Activated CD8-positive, alpha-beta memory T cell treated with anti-CD3 and anti-CD28 coated beads for 1 hour (primary cell): ENCODE measurements around the gene SHISAL2A.
"Not testable (repeated sequence)": the region's sequence is repeated elsewhere in the genome, so short reads cannot be mapped to it uniquely, and the experiment has no call there.

Experiments
- DNase-seq, 2 donors: peaks; one replicate each; pipeline ENCODE4 v3.0.0-alpha.2; 2020; ENCODE audit warnings: low read depth in 1 of 2; ENCODE audit errors: extremely low read depth in 1 of 2

Gene SHISAL2A

GRCh38 chr1:52680353-52680752, 47.4 kb downstream of the SHISAL2A start:
- no peak for DNase-seq

- no peak for DNase-seq
These were observed 48.2 kb downstream of the SHISAL2A start for GRCh38 chr1:52681136-52681535.

- no peak for DNase-seq
These were observed 50.5 kb downstream of the SHISAL2A start for GRCh38 chr1:52683367-52683940.

DNA sequence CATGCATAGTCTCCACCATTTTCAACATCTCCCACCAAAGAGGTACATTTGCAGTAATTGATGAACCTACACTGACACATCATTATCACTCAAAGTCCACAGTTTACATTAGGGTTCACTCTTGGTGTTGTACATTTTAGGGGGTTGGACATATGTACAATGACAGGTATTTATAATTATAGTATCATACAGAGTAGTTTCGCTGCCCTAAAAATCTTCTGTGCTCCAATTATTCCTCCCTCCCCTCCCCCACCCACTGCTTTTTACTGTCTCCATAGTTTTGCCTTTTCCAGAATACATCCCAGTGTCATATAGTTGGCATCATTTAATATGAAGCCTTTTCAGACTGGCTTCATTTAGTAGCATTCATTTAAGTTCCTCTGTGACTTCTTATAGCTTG, 51.6 kb downstream of the SHISAL2A start:
- no peak for DNase-seq

GRCh38 chr1:52686261-52686751, 53.3 kb downstream of the SHISAL2A start:
- DNase-seq = peak; percentile 52 to 63

DNA sequence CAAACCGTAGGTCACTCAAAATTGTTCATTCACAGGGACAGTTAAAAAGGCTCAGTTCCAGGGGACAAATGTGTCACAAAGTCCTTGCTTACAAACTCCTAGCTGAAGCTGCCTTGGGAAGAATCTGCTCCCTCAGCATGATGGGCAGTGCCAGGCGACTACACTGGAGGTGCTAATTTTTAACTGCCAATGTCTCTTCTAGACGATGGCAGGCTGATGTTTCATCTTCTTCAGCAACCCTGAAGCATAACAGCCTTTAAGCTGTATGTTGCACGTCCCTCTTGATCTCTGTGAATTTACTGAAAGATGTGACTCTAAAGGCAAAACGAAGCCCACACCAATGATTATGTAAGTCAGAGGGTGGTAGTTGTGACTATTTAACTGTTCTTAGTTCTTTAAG, 53.9 kb downstream of the SHISAL2A start:
- no peak for DNase-seq

DNA sequence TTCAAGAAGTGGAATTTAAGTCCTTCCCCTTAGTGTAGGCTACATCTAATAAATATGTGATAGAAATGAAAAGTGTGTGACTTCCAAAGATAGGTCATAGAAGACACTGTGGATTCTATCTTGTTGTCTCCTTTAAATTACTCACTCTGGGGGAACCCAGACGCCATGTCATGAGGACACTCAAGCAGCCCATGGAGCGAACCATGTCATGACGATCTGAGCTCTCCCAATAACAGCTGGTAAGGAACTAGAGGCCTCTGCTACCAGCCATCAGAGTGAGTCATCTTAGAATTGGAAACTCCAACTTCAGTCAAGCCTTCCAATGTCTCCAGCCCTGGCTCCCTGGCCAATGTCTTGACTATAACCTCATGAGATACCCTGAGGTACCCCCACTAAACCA, 58.9 kb downstream of the SHISAL2A start:
- DNase-seq = no peak

GRCh38 chr1:52692697-52693096, 59.7 kb downstream of the SHISAL2A start:
- DNase-seq = no peak

- DNase-seq = not testable (repeated sequence)
These were observed 60.4 kb downstream of the SHISAL2A start for GRCh38 chr1:52693351-52693750.

DNA sequence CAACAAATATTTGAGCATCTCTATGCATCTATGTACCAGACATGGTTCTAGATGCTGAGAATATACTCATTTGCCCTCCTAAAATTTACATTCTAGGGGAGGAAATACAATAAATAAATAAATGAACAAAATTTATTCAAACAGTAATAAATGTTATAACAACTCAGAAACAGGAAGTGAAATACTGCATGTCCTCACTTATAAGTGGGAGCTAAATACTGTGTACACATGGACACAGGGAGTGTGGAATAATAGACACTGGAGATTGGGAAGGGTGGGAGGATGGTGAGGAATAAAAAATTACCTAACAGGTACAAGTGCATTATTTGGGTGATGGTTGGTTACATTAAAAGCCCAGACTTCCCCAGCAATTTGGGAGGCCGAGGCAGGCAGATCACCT, 60.9 kb downstream of the SHISAL2A start:
- DNase-seq = no peak

GRCh38 chr1:52695627-52696026, 62.7 kb downstream of the SHISAL2A start:
- no peak for DNase-seq

GRCh38 chr1:52697795-52698674, 65.1 kb downstream of the SHISAL2A start, which contains the start of gene COA7:
Gene COA7 (minus strand): TSS chr1:52698347. CDS start chr1:52698326, 21 bp downstream.
- peak in 1 of 2 donors; percentile 38 for DNase-seq

DNA sequence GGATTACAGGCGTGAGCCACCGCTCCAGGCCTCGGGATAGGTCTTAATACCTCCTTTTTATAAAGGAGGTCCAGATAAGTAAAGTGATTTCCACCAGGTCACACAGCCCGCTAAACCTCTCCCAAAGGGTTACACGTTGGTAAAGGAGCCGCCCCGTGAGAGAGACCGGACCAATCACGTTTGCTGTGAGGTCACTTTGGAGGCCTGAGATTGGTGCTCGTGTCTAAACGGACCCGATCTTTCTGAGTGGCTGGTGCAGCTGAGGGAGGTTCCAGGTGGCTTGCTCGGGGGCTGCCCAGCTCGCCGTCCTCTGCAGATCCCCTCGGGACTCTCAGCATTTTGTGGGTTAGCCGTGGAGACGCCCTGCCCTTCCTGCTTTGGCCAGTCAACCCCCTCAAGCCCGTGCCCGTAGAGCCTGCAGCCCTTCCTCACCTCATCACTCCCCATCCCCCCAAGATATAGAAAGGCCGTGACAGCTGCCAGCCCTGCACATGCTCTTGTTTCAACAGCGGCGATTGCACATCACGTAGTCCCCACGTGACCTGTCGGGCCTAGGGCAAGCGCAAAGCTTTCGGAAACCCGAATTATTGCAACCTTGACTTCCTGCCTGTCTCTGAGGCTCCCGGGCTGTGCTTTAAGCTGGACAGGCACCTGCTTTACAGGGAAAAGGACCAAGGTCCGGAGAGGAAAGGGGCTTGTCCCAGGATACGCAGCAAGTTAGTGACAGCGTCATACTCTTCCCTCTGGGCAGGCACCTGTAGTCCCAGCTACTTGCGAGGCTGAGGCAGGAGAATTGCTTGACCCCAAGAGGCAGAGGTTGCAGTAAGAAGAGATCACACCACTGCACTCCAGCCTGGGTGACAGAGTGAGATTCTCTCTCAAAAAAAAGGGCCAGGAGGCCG, 70.2 kb downstream of the SHISAL2A start:
- peak; percentile 44 to 58 for DNase-seq

- no peak for DNase-seq
These were observed 73.2 kb downstream of the SHISAL2A start for GRCh38 chr1:52706136-52706670.
